Nephron progenitor cell (in vitro differentiated cells): ENCODE results near the gene LAMTOR2.

Source experiments
- DNase-seq: peaks from one replicate; pipeline ENCODE4 v3.0.0; 2021
- H3K27ac Mint-ChIP-seq: 2 replicates; pipeline ENCODE4 v1.8.0; 2021; ENCODE audit warnings: mild to moderate bottlenecking, moderate library complexity, mixed read lengths
- H3K27me3 Mint-ChIP-seq: 2 replicates; pipeline ENCODE4 v1.8.0; 2021; ENCODE audit warnings: mild to moderate bottlenecking, low read depth, mixed read lengths; ENCODE audit not compliant: poor library complexity
- H3K36me3 Mint-ChIP-seq: 2 replicates; pipeline ENCODE4 v1.8.0; 2021; ENCODE audit warnings: low read depth, mixed read lengths
- H3K4me1 Mint-ChIP-seq: 2 replicates; pipeline ENCODE4 v1.8.0; 2021; ENCODE audit warnings: mixed read lengths
- H3K4me3 Mint-ChIP-seq: 2 replicates; pipeline ENCODE4 v1.8.0; 2021; ENCODE audit warnings: mild to moderate bottlenecking, moderate library complexity, mixed read lengths
- H3K9me3 Mint-ChIP-seq: 2 replicates; pipeline ENCODE4 v1.8.0; 2021; ENCODE audit warnings: mild to moderate bottlenecking, moderate library complexity, mixed read lengths
- CTCF ChIP-seq: fragments of 200-600 bp; sonication (generic); IDR thresholded peaks from 2 replicates; pipeline ENCODE4 v1.5.0; 2021; ENCODE audit warnings: antibody characterized with exemption

Gene LAMTOR2

GRCh38 chr1:156075162-156075561, 20.6 kb downstream of the LAMTOR2 start:
- peak overlapping the region; percentile 99 for H3K4me3 Mint-ChIP-seq
- no peak for DNase-seq
- peak overlapping the region; percentile 86 for H3K27ac Mint-ChIP-seq

GRCh38 chr1:156075775-156076204, 21.2 kb downstream of the LAMTOR2 start:
- no peak for TF ChIP-seq CTCF
- peak overlapping the region; percentile 99 for H3K4me3 Mint-ChIP-seq
- peaks cover 90% of the 10 kb centered on the region for H3K4me1 Mint-ChIP-seq
- DNase-seq: no peak
- peaks cover 3% of the 10 kb centered on the region for H3K27me3 Mint-ChIP-seq
- H3K9me3 Mint-ChIP-seq: no peaks in the 10 kb centered on the region
- peaks cover 40% of the 10 kb centered on the region for H3K36me3 Mint-ChIP-seq
- peak overlapping the region; percentile 86 for H3K27ac Mint-ChIP-seq

More at GRCh38 chr1:156075162-156075561, 20.6 kb downstream of the LAMTOR2 start:
- Mint-ChIP-seq H3K36me3 (peaks cover 40% of the 10 kb centered on the region), H3K4me1 (peaks cover 96% of the 10 kb centered on the region), H3K27me3 (peaks cover 3% of the 10 kb centered on the region), H3K9me3 (no peaks in the 10 kb centered on the region)
- TF ChIP-seq CTCF: no peak

- peak; percentile 74 for DNase-seq
- H3K36me3 Mint-ChIP-seq: peaks cover 35% of the 10 kb centered on the region
Observed at GRCh38 chr1:156076609-156077429, 22.2 kb downstream of the LAMTOR2 start.

DNA sequence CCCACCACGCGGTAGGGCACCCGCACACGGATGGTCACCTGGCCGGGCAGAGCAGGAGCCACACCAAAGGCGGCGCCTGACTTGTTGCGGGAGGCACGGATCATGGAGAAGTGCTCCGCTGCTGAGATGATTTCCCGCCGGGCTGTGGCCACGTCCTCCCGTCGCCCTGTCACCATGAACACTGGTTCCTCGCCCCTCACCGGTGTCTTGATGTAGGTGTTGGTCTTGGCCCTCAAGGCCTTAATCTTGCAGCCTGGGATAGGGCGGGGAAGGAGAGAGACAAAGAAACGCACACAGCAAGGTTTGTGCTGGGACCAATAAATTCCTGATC, 22.8 kb downstream of the LAMTOR2 start:
- peak overlapping the region; percentile 99 for H3K4me3 Mint-ChIP-seq
- peaks cover 3% of the 10 kb centered on the region for H3K27me3 Mint-ChIP-seq
- H3K9me3 Mint-ChIP-seq: no peaks in the 10 kb centered on the region
- H3K4me1 Mint-ChIP-seq: peaks cover 78% of the 10 kb centered on the region
- TF ChIP-seq CTCF: no peak
- peaks cover 33% of the 10 kb centered on the region for H3K36me3 Mint-ChIP-seq
- H3K27ac Mint-ChIP-seq: peak overlapping the region; percentile 75
- no peak for DNase-seq

More at GRCh38 chr1:156076609-156077429, 22.2 kb downstream of the LAMTOR2 start:
- Mint-ChIP-seq H3K27ac (peak overlapping the region; percentile 75), H3K4me1 (peaks cover 84% of the 10 kb centered on the region), H3K27me3 (peaks cover 3% of the 10 kb centered on the region), H3K4me3 (peak overlapping the region; percentile 99), H3K9me3 (no peaks in the 10 kb centered on the region)
- no peak for TF ChIP-seq CTCF

DNA sequence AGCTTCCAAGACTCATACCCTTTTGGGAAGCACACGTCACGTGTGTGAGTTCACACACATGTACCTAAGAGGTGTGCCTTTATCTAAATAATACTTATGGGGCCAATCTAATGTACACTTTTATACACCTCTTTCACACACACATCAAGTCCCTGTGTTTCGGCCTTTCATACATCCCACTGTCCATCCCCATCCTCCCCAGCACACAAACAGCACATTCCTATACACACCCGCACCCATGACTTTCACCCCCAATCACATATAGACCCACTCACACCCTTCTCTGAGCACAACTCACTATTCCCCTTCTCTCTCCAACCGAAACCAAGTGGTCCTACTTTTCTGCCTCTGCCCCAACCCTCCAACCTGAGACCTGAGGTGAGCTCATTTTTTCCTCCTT, 24.1 kb downstream of the LAMTOR2 start:
- H3K27ac Mint-ChIP-seq: peak overlapping the region; percentile 75
- H3K36me3 Mint-ChIP-seq: peaks cover 25% of the 10 kb centered on the region
- peaks cover 3% of the 10 kb centered on the region for H3K27me3 Mint-ChIP-seq
- no peak for TF ChIP-seq CTCF
- no peaks in the 10 kb centered on the region for H3K9me3 Mint-ChIP-seq
- H3K4me3 Mint-ChIP-seq: peak overlapping the region; percentile 99
- no peak for DNase-seq
- peaks cover 73% of the 10 kb centered on the region for H3K4me1 Mint-ChIP-seq

DNA sequence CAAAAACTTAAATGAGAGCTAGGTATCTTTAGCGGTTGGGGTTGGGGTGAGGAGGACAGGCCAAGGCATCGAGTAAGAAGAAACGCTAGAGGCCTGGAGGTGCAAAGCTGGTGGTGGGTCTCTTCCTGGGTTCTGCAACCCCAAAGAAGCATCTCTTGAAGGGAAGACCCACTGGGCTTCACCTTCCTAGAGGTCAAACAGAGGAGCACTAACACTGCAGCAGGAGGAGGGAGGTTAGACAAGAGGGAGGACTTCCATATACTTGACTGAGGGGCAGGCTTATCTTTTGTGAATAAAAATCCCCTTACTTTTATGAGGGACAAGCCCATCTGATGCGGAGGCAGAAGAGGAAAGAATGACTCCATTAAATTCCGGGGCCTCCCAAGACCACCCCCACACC, 25.2 kb downstream of the LAMTOR2 start:
- peaks cover 24% of the 10 kb centered on the region for H3K36me3 Mint-ChIP-seq
- peaks cover 3% of the 10 kb centered on the region for H3K27me3 Mint-ChIP-seq
- peak overlapping the region; percentile 95 for H3K27ac Mint-ChIP-seq
- TF ChIP-seq CTCF: no peak
- H3K4me1 Mint-ChIP-seq: peaks cover 73% of the 10 kb centered on the region
- H3K9me3 Mint-ChIP-seq: no peaks in the 10 kb centered on the region
- no peak for DNase-seq
- H3K4me3 Mint-ChIP-seq: peak overlapping the region; percentile 99
